C4-2B (cell line): ENCODE measurements around the gene PPARD.
A peak's percentile ranks its signal among the peaks of the same experiment; 100 is the strongest.

Experiments
- H3K27ac ChIP-seq: fragments of 450-650 bp; 2 replicates; pipeline ENCODE4 v1.5.1; 2017
- ZFX ChIP-seq: fragments of 450-650 bp; IDR thresholded peaks from 2 replicates; pipeline ENCODE4 v1.6.1; 2017
- TF ChIP-seq, protein P1 (sequence below): fragments of 450-650 bp; conservative IDR thresholded peaks from 2 replicates; pipeline ENCODE4 v1.5.1; 2017; ENCODE audit warnings: mild to moderate bottlenecking

The PPARD gene

DNA sequence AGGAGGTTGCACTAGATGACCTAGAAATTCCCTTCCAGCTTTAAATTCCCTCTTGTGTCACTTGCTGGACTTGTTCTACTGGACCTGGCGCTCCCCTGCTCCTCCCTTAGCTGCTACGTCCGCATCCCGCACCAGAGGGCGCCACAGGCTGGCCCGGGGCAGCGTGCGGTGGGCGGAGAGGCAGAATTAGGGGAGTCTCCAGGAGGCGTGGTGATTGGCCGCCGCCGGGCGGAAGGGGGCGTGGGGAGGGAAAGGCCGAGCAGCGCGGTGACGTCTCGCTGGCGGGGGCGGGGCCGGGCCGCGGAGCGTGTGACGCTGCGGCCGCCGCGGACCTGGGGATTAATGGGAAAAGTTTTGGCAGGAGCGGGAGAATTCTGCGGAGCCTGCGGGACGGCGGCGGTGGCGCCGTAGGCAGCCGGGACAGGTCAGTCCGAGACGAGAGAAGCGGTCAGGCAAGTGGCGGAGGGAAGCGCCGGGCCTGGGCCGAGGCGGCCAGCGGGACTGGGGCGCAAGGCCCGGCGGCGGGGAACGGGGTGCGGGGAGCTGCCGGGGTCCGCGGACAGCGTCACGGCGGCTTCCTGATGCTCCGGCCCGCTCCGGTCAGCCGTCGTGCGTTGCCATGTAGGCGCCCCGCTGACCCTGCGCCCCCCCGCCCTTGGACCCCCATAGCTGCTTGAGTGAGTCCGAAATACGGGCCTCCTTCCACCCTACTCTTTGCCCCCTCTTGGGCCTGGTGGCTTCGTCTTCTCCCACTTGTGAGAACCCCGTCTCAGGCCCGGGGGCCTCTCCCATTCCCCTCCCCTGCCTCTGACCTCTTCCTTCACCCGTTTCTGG lies at the start of gene PPARD:
PPARD (plus strand) TSS at position 301 of the 834 bp plus-strand sequence. CDS start 68,530 bp downstream, outside the sequence.
- H3K27ac ChIP-seq = peak within 1 kb of the TSS; percentile 69
- TF ChIP-seq, protein P1, sequence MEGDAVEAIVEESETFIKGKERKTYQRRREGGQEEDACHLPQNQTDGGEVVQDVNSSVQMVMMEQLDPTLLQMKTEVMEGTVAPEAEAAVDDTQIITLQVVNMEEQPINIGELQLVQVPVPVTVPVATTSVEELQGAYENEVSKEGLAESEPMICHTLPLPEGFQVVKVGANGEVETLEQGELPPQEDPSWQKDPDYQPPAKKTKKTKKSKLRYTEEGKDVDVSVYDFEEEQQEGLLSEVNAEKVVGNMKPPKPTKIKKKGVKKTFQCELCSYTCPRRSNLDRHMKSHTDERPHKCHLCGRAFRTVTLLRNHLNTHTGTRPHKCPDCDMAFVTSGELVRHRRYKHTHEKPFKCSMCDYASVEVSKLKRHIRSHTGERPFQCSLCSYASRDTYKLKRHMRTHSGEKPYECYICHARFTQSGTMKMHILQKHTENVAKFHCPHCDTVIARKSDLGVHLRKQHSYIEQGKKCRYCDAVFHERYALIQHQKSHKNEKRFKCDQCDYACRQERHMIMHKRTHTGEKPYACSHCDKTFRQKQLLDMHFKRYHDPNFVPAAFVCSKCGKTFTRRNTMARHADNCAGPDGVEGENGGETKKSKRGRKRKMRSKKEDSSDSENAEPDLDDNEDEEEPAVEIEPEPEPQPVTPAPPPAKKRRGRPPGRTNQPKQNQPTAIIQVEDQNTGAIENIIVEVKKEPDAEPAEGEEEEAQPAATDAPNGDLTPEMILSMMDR = peak; percentile 99
- peak; percentile 56; the same call in 1 of the 2 replicates for TF ChIP-seq ZFX

DNA sequence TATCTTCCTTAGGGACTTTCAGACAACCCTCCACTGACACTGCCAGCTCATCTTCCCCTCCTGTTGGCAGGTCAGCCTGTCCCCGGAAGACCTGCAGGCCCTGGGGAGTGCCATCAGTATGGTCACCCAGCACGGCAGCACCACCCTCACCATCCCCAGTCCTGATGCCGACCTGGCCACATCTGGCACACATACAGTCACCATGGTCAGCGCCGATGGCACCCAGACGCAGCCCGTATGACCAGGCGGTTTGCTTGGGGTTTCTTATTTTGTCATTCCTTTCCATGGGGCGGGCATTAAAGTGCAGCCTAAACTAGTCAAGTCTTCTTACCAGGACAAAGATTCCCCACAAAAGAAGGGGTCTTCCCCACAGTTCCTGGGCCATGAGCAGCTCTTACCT lies 48.7 kb upstream of the PPARD start:
- H3K27ac ChIP-seq = no peak overlapping the region
- TF ChIP-seq, protein P1 = no peak
- TF ChIP-seq ZFX = no peak

DNA sequence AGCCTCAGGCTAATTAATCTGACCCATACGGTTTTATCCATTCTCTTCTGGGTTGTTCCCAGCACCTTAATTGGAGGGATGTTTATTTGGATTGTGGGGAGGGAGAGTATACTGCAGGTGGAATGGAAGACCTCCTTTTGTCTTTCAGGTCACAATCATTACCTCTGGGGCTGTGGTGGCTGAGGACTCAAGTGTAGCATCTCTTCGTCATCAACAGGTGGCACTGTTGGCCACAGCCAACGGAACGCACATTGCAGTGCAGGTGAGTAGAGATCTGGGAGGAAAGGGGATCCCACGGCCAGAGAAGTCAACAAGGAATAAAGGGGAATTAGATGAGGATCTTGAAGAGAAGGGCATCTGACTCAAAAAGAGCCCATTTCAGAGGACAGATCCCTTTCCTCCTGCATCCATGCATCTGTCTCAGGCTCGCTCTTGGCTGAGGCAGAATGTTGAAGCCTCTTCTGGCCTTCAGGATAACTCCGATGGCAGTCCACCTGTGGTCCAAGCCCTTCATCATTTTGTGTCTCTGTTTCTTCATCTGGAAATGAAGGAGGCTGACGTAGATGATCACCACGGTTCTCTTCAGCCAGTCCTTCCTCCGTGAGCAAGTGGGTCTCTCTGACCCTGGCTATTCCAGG lies 47.9 kb upstream of the PPARD start:
- no peak overlapping the region for H3K27ac ChIP-seq
- TF ChIP-seq ZFX = no peak
- TF ChIP-seq, protein P1 = peak; percentile 87

DNA sequence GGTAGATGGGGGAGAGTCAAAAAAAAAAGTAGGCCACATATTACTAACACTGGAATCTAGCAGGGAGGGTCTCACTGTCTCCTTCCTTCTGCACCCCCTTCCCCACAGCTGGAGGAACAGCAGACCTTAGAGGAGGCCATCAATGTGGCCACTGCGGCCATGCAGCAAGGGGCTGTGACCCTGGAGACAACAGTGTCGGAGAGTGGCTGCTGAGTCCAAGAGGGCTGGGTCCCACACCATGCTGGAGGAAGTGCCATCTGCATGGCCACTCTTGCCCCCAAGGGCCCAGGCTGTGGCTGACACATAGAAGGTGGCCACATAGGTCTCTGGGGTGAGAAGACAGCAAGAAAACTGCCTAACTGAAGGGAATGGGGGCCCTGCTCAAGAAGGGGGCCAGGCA lies 47.3 kb upstream of the PPARD start:
- TF ChIP-seq, protein P1 = no peak
- no peak for TF ChIP-seq ZFX
- H3K27ac ChIP-seq = no peak overlapping the region

DNA sequence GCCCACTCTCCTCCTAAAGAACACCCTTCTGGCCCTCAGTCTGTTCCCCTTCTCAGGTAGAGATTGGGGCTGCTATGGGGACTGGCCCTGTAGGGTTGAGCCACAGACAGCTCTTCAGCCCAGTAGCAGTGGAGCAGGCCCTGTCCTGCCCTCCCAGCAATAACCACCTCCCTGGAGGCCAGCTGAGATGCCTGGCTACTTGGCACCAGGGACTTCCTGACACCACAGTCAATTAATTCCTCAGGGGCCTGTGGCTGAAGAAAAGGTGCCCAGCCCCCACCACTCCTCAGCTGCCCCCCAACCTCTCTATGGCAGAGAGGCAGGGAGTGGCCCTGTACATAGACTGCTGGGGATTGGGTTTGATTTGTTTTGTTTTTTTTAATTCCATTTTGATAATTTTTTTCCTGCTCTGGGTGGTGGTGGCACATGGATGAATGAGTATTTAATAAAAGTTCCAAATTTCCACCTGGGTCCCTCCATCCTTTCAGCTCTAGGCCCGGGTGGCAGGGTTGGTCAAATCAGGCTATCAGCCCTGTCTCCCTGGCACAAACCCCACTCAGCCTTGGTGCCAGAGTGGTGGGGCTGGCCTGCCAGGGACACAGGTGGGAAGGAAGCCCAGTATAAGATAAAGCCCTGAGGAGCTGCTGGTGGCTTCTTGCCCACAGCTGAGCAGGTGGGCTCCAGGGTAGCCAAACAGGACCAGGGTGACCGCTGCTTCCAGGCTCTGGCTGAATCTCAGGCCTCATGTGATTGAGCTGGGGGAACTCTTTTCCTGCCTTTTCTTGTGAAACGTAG lies 46.6 kb upstream of the PPARD start:
- no peak overlapping the region for H3K27ac ChIP-seq
- TF ChIP-seq, protein P1 = no peak
- TF ChIP-seq ZFX = no peak

DNA sequence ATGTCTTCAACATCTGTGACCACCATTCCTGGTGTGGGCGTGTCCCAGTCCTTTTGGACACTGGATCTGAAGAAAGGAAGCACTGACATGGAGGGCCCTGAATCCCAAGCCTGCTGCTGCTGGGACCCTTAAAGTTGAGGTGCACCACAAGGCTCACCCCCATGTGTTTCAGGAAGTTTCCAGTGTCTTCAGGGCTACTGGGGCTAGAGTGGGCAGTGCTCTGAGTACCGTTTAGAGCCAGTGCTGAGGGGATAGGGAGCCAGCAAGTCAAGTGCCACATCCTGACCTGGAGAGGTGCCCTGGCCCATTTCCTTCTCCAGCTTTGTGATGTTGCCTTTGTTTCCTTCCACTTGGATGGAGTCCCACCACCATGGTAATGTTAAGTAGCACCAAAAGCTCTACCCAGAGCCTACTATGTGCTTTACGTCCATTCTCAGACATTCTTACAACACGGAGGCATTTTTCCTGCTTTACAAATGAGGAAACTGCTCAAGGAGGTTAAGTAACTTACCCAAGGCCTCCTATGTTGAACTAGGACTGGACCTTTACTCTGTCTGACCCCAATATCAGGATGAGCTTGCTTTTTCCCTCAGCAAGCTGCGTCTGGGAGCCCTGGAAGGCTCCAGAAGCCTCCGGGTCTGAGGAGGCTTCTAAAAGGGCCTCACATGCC lies 45.3 kb upstream of the PPARD start:
- peak overlapping the region; percentile 93 for H3K27ac ChIP-seq
- TF ChIP-seq, protein P1 = no peak
- TF ChIP-seq ZFX = no peak
